GM18951 (cell line): ENCODE results near the gene FAM13A.

Source experiments
- POLR2A ChIP-seq: IDR thresholded peaks from 4 replicates; pipeline ENCODE4 v1.6.1; 2011; ENCODE audit warnings: mild to moderate bottlenecking; ENCODE audit not compliant: insufficient read length, insufficient read depth; ENCODE audit errors: extremely low read depth
- in situ Hi-C: fragments of 300-500 bp; cut with MboI; formaldehyde crosslinking; loops from one replicate; pipeline ENCODE4 v1.12.0; 2022; ENCODE audit warnings: low sequenced_read_pairs, mixed read lengths, inconsistent platforms; ENCODE audit not compliant: unreplicated experiment

FAM13A gene

DNA sequence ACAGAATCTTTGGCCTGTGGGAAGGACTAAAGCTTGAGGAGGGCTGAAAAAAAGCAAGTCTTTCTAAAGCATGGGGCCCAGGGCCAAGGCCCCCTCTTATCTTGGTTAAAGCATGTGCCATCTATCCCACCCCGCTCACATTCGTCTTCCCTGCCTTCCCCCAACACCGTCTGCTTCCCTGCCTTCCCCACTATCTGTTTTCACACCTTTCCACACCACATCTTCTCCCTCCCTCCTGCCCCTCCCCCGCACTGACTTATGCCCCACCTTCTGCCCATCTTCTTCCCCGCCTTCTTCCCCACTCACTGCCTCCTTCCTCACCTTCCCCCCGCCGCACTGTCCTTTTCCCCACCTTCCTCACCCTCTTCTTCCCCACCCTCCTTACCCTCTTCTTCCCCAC lies 358.5 kb downstream of the FAM13A start:
- TF ChIP-seq POLR2A: no peak
- in situ Hi-C loops: loop anchor here (25.0 kb wide), 1 partner anchor 314 kb away; no protein-coding TSS in a partner anchor

DNA sequence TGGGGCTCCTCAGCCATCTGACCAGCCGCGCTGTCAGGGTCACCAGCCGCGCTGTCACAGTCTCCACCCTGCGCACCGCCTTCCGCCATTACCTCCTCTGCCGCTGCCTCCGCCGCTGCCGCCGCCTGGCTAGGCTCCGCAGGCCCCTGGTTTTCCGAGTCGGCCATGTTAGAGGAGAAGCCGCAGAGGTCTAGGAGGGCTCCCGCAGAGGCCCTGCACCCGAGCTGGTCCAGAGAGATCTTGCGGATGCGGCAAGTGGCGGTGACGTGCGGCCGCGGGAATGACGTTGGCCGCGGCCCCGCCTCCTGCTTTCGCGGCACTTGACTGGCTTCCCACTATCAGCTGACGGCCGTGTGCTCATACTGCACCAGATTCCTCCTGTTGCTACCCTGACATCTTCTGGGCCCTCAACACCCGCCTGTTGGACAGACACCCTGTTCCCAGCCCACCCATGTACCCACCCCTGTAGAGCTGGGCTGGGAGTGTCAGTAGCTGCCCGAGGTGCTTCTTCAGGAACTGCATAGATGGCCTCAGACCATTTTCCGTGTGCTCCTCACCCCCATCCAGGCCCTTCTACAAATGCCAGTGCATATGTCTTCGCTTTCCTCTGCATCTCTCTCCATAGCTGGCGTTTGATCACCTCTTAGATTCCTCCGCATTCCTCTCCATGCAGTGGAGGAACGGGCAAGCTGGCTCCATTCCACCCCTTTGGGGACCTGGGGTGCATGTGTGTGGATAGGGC lies 359.2 kb downstream of the FAM13A start, which contains the start of gene NAP1L5:
Gene NAP1L5 (minus strand): TSS at position 242 of the 742 bp plus-strand sequence. CDS start 75 bp downstream, at position 167.
- TF ChIP-seq POLR2A: peak; percentile 55
- in situ Hi-C loops: loop anchor here (25.0 kb wide), 1 partner anchor 315 kb away; no protein-coding TSS in a partner anchor

DNA sequence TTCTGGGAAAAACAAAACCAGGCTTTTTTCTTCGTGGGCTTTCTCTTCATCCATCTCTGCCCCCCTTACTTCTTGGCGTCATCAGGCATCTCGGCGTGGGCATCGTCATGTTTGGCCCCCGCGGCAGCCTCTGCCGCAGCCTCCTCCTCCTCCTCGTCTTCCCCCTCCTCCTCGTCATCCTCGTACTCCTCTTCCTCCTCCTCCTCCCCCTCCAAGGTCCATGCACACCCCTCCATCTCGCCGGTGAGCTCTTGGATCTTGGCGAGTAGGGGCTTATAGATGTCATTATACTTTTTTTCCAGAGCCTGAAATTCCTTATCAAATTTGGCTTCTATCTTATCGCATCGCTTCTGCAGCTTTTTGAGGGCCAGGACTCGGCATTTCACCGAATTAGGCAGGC lies 359.8 kb downstream of the FAM13A start:
- in situ Hi-C loops: loop anchor here (25.0 kb wide), 1 partner anchor 315 kb away; no protein-coding TSS in a partner anchor
- no peak for TF ChIP-seq POLR2A

DNA sequence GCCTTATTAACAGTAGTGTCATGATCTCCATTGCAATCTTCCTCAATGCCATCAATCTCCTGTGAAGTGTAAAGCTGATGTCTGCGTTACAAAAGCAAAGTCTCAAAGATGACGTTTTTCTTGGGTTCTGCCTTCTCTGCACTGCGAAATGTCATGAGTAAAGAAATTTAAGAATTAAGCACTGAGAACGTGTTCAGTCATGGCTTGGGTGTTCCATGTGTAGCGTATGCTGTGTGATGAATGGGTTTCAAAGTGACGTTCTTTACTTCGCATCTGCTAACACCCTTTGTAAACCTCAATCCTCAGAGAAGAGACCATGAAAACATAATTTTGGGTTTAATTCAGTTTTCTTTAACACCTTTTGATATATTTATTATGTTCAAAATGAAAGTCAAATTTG lies 360.4 kb downstream of the FAM13A start:
- in situ Hi-C loops: loop anchor here (25.0 kb wide), 1 partner anchor 316 kb away; no protein-coding TSS in a partner anchor
- no peak for TF ChIP-seq POLR2A

DNA sequence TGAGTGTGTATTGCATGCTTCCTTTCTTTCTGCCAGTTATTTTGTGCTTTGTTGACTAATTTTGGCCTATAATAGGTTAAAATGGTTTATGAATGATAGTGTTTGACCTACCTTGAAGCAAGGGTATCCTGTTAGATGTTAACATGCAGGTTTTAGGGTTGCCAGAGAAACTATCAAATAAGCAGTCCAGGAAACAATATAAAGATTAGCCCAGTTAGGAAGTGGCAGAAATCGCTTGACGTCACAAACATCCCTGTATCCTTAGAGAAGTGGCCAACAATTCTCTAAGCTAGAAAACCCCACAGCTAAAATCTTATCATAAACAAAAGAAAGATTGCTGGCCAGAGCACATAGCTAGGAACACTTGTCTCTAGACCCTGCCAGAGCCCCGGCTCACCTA lies 363.2 kb downstream of the FAM13A start:
- TF ChIP-seq POLR2A: no peak
- in situ Hi-C loops: loop anchor here (25.0 kb wide), 1 partner anchor 319 kb away; no protein-coding TSS in a partner anchor

DNA sequence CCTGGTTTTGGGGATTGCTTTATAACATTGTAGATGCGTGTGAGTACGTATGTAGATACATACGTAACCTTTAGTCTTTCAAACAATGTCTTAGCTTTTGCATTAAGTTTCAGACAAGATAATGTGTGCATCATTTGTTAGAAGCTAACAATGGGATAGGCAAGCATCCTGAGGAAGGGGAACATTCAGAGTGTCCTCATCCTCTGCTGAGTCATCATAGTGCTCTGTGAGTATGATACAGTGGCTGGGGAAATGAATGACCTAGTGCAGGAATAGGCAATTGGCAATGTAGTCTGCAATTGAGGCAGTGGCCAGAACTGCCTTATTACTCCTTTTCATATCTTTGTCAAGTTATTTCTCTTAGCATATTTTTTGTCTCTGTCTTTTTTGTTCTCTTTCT lies 366.6 kb downstream of the FAM13A start:
- TF ChIP-seq POLR2A: no peak
- in situ Hi-C loops: loop anchor here (25.0 kb wide), 1 partner anchor 322 kb away; no protein-coding TSS in a partner anchor

DNA sequence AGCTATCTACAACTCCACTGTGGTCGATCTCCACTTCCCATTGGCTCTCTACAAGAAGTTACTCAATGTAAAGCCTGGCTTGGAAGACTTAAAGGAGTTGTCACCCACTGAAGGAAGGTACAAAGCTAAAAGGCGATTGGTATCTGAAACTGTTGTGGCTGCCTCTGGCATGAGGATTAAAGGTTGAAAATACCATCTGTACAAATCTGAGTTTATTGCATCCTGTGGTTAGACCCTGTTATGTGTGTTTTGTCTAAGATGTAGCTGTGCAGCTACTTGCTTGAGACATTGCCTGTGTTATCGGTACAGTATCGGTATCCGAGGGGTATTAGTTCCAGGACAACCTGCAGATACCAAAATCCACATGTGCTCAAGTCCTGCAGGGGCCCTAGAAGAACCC lies 375.8 kb downstream of the FAM13A start:
- in situ Hi-C loops: loop anchor here (25.0 kb wide), 1 partner anchor 331 kb away; no protein-coding TSS in a partner anchor
- TF ChIP-seq POLR2A: no peak
